ENCODE data around the gene MS4A10.

DNA sequence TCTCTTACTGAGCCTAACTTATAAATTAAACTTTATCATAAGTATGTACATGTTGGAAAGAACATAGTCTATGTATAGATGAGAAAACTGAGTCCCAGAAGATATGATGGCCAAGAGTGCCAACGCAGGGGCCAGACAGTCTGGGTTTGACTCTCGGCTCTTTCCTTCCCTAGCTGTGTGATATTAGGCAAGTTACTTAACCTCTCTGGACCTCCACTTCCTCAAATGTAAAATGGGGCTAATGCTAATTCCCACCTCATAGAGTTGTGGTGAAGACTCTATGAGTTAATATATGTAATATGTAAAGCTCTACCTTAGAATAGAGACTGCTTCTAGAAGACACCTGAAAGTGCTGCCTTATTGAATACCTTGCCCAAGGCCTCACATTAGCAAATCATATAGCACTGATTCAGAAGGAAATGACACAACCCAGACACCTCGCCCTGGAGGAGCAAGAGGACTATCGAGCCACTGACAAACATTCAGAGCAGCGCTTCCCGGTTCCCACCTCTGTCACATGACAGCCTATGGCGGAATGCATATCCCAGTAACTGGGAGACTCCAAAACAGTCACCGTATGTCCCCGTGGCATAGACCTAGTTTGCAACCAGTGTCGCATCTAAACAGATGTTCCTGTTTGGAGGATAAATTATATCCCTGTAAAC, 45.5 kb downstream of the MS4A10 start:
- TF ChIP-seq CTCF (conservative IDR thresholded peaks at IDR 0.05; ENCODE audit: low read depth in 2 of 2) (no peak), EZH2 (IDR thresholded peaks at IDR 0.05; ENCODE audit: low read depth, unreplicated experiment) (no peak), NANOG (IDR thresholded peaks at IDR 0.05; ENCODE audit: borderline replicate concordance) (no peak), POLR2AphosphoS5 (IDR thresholded peaks at IDR 0.05; ENCODE audit: low read depth) (no peak), CREB1 (CRISPR knock-in tag; IDR thresholded peaks at IDR 0.05; ENCODE audit: low read depth) (no peak), EZH2phosphoT487 (IDR thresholded peaks at IDR 0.05; ENCODE audit: unreplicated experiment) (no peak), ZNF114 (CRISPR knock-in tag; IDR thresholded peaks at IDR 0.05) (no peak), REST (IDR thresholded peaks at IDR 0.05; ENCODE audit: unreplicated experiment) (no peak), JUNB (IDR thresholded peaks at IDR 0.05; ENCODE audit: unreplicated experiment) (no peak), ETS1 (IDR thresholded peaks at IDR 0.05) (no peak)
- TF ChIP-seq, protein P1, sequence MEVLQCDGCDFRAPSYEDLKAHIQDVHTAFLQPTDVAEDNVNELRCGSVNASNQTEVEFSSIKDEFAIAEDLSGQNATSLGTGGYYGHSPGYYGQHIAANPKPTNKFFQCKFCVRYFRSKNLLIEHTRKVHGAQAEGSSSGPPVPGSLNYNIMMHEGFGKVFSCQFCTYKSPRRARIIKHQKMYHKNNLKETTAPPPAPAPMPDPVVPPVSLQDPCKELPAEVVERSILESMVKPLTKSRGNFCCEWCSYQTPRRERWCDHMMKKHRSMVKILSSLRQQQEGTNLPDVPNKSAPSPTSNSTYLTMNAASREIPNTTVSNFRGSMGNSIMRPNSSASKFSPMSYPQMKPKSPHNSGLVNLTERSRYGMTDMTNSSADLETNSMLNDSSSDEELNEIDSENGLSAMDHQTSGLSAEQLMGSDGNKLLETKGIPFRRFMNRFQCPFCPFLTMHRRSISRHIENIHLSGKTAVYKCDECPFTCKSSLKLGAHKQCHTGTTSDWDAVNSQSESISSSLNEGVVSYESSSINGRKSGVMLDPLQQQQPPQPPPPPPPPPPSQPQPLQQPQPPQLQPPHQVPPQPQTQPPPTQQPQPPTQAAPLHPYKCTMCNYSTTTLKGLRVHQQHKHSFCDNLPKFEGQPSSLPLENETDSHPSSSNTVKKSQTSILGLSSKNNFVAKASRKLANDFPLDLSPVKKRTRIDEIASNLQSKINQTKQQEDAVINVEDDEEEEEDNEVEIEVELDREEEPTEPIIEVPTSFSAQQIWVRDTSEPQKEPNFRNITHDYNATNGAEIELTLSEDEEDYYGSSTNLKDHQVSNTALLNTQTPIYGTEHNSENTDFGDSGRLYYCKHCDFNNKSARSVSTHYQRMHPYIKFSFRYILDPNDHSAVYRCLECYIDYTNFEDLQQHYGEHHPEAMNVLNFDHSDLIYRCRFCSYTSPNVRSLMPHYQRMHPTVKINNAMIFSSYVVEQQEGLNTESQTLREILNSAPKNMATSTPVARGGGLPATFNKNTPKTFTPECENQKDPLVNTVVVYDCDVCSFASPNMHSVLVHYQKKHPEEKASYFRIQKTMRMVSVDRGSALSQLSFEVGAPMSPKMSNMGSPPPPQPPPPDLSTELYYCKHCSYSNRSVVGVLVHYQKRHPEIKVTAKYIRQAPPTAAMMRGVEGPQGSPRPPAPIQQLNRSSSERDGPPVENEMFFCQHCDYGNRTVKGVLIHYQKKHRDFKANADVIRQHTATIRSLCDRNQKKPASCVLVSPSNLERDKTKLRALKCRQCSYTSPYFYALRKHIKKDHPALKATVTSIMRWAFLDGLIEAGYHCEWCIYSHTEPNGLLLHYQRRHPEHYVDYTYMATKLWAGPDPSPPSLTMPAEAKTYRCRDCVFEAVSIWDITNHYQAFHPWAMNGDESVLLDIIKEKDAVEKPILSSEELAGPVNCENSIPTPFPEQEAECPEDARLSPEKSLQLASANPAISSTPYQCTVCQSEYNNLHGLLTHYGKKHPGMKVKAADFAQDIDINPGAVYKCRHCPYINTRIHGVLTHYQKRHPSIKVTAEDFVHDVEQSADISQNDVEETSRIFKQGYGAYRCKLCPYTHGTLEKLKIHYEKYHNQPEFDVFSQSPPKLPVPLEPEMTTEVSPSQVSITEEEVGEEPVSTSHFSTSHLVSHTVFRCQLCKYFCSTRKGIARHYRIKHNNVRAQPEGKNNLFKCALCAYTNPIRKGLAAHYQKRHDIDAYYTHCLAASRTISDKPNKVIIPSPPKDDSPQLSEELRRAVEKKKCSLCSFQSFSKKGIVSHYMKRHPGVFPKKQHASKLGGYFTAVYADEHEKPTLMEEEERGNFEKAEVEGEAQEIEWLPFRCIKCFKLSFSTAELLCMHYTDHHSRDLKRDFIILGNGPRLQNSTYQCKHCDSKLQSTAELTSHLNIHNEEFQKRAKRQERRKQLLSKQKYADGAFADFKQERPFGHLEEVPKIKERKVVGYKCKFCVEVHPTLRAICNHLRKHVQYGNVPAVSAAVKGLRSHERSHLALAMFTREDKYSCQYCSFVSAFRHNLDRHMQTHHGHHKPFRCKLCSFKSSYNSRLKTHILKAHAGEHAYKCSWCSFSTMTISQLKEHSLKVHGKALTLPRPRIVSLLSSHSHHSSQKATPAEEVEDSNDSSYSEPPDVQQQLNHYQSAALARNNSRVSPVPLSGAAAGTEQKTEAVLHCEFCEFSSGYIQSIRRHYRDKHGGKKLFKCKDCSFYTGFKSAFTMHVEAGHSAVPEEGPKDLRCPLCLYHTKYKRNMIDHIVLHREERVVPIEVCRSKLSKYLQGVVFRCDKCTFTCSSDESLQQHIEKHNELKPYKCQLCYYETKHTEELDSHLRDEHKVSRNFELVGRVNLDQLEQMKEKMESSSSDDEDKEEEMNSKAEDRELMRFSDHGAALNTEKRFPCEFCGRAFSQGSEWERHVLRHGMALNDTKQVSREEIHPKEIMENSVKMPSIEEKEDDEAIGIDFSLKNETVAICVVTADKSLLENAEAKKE (CRISPR knock-in tag; IDR thresholded peaks at IDR 0.05) = no peak

All from GM23338 (cell line).